Measurements from ENCODE around the gene PWP1. TPM values are rescaled to one million over a fixed set of nuclear protein-coding genes. Genes with fewer than 3 reads are reported as not detected.

The PWP1 gene
- total RNA-seq, 4 donors from 2014 or later, result 75.9 to 104 (median 92.0) TPM

DNA sequence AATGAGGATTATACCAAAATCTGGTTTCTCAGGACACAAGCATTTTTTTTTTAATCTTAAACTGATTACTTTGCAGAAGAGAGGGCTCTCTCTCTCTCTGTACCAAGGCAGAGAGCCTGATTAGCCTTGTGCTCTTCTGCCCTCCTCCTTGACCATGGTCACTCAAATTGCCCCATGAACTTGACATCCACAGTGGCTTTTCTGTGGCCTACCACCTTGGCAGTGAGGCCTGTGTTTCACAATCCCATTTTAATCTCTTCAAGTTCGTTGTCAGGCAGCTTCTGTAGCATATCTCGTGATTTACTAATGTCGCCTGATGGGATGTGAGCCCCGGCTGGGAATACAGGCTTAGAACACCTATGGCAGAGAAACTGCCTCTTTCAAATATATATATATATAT is 30.7 kb upstream of the PWP1 start:
- WGBS, 2 donors, result 80 to 87% methylated on average over 4 of the region's 4 CpGs

GRCh38 chr12:107655281-107656065 is 30.1 kb upstream of the PWP1 start:
- 76 to 79% methylated on average over 9 of the region's 9 CpGs for WGBS, 2 donors
- H3K9me3 ChIP-seq, result no peaks in the 10 kb centered on the region
- H3K4me1 ChIP-seq, result no peaks in the 10 kb centered on the region
- H3K27me3 ChIP-seq, result no peaks in the 10 kb centered on the region
- no peak overlapping the region for H3K4me3 ChIP-seq
- no peak overlapping the region for H3K27ac ChIP-seq
- DNase-seq (ENCODE audit: low spot score in 2 of 2), result no peak
- H3K36me3 ChIP-seq, result no peaks in the 10 kb centered on the region
- TF ChIP-seq CTCF (IDR thresholded peaks at IDR 0.05) (no peak), POLR2A (IDR thresholded peaks at IDR 0.05) (no peak), EP300 (IDR thresholded peaks at IDR 0.05) (no peak)

More for the DNA sequence above, 30.7 kb upstream of the PWP1 start:
- H3K4me1 ChIP-seq, result peaks cover 0 to 2% (median 0%) of the 10 kb centered on the region in 4 donors
- no peaks in the 10 kb centered on the region for H3K36me3 ChIP-seq
- H3K27me3 ChIP-seq, result no peaks in the 10 kb centered on the region
- no peak overlapping the region for H3K27ac ChIP-seq
- no peak for TF ChIP-seq CTCF (IDR thresholded peaks at IDR 0.05)
- no peak for TF ChIP-seq EP300 (IDR thresholded peaks at IDR 0.05)
- TF ChIP-seq POLR2A (IDR thresholded peaks at IDR 0.05), result no peak
- H3K4me3 ChIP-seq, result no peak overlapping the region
- no peak for DNase-seq (ENCODE audit: low spot score in 2 of 2)
- H3K9me3 ChIP-seq, result no peaks in the 10 kb centered on the region

DNA sequence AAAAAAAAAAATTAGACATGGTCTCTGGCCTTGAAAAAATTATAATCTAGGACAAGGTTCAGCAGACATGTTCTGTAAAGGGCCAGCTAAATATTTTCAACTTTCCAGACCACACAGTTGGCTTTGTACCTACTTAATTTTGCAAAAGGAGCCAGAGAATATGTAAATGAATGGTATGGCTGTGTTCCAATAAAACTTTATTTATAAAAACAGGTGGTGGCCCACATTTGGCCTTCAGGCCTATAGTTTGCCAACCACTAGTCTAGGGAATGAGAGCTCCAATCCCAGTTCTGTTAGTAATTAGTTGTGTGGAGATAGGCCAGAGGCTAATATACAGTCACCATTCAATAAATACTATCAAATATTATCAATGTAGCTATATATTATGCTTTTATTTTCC is 29.3 kb upstream of the PWP1 start:
- TF ChIP-seq CTCF (IDR thresholded peaks at IDR 0.05) (no peak), POLR2A (IDR thresholded peaks at IDR 0.05) (no peak), EP300 (IDR thresholded peaks at IDR 0.05) (no peak)
- H3K4me3 ChIP-seq, result no peak overlapping the region
- no peak for DNase-seq (ENCODE audit: low spot score in 2 of 2)
- no peaks in the 10 kb centered on the region for H3K27me3 ChIP-seq
- no peak overlapping the region for H3K27ac ChIP-seq
- no peaks in the 10 kb centered on the region for H3K36me3 ChIP-seq
- H3K4me1 ChIP-seq, result no peaks in the 10 kb centered on the region
- no peaks in the 10 kb centered on the region for H3K9me3 ChIP-seq

GRCh38 chr12:107657133-107657532 is 28.5 kb upstream of the PWP1 start:
- no peaks in the 10 kb centered on the region for H3K9me3 ChIP-seq
- H3K27ac ChIP-seq, result no peak overlapping the region
- DNase-seq (ENCODE audit: low spot score in 2 of 2), result no peak
- no peaks in the 10 kb centered on the region for H3K27me3 ChIP-seq
- 78 to 86% methylated on average over 4 of the region's 4 CpGs for WGBS, 2 donors
- H3K36me3 ChIP-seq, result no peaks in the 10 kb centered on the region
- no peak overlapping the region for H3K4me3 ChIP-seq
- TF ChIP-seq CTCF (IDR thresholded peaks at IDR 0.05) (no peak), EP300 (IDR thresholded peaks at IDR 0.05) (no peak)
- no peaks in the 10 kb centered on the region for H3K4me1 ChIP-seq

DNA sequence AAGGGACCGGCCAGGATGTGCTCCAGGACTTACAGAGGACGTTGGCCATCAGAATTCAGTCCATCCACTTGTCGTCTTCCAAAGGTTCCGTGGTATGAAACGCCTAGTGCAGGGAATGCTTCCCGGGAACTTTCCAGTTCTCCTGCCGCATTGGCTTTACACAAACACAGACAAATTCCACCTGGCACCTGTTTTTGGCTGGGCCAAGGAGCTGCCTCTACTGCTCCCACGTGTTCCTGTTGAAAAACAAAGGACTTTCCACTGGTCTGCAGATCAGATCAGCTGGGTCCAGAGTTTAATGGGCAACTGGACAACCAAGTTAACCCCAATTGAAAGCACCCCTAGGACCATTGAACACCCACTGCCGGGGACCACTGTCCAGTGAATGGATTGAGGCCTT is 28.0 kb upstream of the PWP1 start:
- Histone ChIP-seq H3K4me1 (no peaks in the 10 kb centered on the region), H3K9me3 (no peaks in the 10 kb centered on the region), H3K36me3 (no peaks in the 10 kb centered on the region), H3K4me3 (no peak overlapping the region), H3K27ac (no peak overlapping the region), H3K27me3 (no peaks in the 10 kb centered on the region)
- WGBS, 2 donors, result 88 to 94% methylated on average over 9 of the region's 9 CpGs
- DNase-seq (ENCODE audit: low spot score in 2 of 2), result no peak
- TF ChIP-seq CTCF (IDR thresholded peaks at IDR 0.05) (no peak), POLR2A (IDR thresholded peaks at IDR 0.05) (no peak), EP300 (IDR thresholded peaks at IDR 0.05) (no peak)
